Spinal cord (tissue), 10 donors: ENCODE measurements around the gene C17orf107. TPM values are rescaled to one million over a fixed set of nuclear protein-coding genes. Genes with fewer than 3 reads are reported as not detected.
"Not testable (repeated sequence)": the region's sequence is repeated elsewhere in the genome, so short reads cannot be mapped to it uniquely, and the experiment has no call there.

ENCODE experiments used
- DNase-seq, 6 donors: peaks; one replicate each; pipeline versions ENCODE4 v3.0.0 to v3.0.0-alpha.2; 2013 to 2015; ENCODE audit warnings: low spot score in 6 of 6, low read depth in 4 of 6
- H3K27ac ChIP-seq: one replicate; pipeline ENCODE4 v1.5.1; 2013; ENCODE audit warnings: low read depth, low read length, control low read depth
- H3K27me3 ChIP-seq: one replicate; pipeline ENCODE4 v1.6.1; 2013; ENCODE audit warnings: low read length; ENCODE audit not compliant: control insufficient read depth, insufficient read depth
- H3K36me3 ChIP-seq: one replicate; pipeline ENCODE4 v1.6.1; 2013; ENCODE audit warnings: low read length; ENCODE audit not compliant: control insufficient read depth, insufficient read depth
- H3K4me1 ChIP-seq: one replicate; pipeline ENCODE4 v1.6.1; 2013; ENCODE audit warnings: low read length; ENCODE audit not compliant: control insufficient read depth, insufficient read depth
- H3K4me3 ChIP-seq: one replicate; pipeline ENCODE4 v1.5.1; 2013; ENCODE audit warnings: low read depth, low read length, control low read depth
- H3K9me3 ChIP-seq: one replicate; pipeline ENCODE4 v1.6.1; 2013; ENCODE audit warnings: low read length; ENCODE audit not compliant: control insufficient read depth, insufficient read depth
- WGBS: methylation state at CpG from one replicate; pipeline ENCODE4 v1.1.5; 2013; ENCODE audit warnings: missing lambda C conversion rate; ENCODE audit not compliant: insufficient coverage; 5-methylcytosine and 5-hydroxymethylcytosine counted together
- polyA plus RNA-seq, 2 donors: library from polyadenylated mRNA; unstranded; fragments of 120-200 nt; gene quantifications; one replicate each; pipeline ENCODE4 v1.2.1, GENCODE V29; 2013; ENCODE audit not compliant: insufficient read length in 2 of 2
- total RNA-seq, 2 donors: library from RNA; depleted of rRNA in 1 of 2; stranded (reverse); fragments of 120-200 nt in 1 of 2; fragments of >200 nt in 1 of 2; gene quantifications; one replicate each; pipeline versions ENCODE4 v1.2.3 to v1.2.4, GENCODE V29; 2013 to 2014
- donor health status: healthy.

The C17orf107 gene
- total and polyA plus RNA-seq, 4 donors, result 1.9 to 4.7 (median 3.3) TPM

DNA sequence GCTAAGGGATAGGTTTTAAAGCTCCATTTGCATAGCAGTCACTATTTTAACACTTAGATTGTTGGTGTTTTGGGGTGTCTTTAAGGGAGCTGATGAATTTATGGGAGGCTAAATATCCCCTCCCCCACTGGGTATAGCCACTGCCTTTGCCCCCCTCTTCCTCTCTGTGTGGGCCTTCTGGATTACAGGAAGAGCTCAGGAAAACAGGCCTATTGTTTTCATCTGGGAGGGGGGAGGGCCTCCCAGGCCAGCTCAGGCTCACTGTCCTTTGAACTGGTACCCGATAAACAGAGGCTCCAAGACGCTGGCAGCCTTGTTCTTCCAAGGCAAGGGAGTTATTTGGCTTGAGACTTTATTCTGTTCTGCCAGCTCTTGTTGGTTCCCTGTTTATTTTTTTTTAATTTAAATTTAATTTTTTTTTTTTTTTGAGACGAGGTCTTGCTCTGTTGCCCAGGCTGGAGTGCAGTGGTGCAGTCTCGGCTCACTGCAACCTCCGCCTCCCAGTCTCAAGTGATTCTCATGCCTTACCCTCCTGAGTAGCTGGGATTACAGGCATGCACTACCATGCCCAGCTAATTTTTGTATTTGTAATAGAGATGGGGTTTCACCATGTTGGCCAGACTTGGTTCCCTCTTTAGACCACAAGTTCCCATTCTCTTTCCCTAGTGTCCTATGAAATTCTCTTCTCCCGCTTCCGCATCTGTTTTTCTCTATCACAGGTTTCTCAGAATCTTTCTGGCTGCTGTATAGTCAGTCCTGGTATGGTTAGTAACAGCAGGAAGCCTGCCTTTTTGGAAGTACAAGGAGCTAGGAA is 41.1 kb upstream of the C17orf107 start:
- WGBS, result 25% methylated on average over 2 of the region's 7 CpGs
- Histone ChIP-seq H3K27me3 (no peaks in the 10 kb centered on the region), H3K27ac (peak overlapping the region; percentile 79), H3K4me3 (no peak overlapping the region), H3K9me3 (no peaks in the 10 kb centered on the region), H3K4me1 (peaks cover 51% of the 10 kb centered on the region), H3K36me3 (peaks cover 32% of the 10 kb centered on the region)
- DNase-seq, result peak in 1 of 6 donors; percentile 59

DNA sequence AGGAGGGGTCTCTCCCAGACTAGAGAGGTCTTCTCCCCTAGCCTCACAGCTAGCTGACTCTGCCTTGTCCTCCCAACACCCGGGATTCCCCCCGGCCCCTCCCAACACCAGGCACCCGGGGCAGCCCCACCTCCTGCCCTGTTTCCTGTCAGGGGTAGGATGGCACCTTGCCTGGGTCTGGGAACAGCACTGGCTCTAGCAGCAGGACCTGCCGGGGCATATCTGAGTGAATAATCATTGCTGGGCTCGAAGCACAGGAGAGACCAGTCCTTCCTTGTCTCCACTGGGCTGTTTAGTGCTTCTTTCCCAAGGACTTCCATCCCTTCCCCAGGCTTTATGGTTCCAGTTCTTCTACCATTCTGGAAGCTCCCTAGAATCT is 40.5 kb upstream of the C17orf107 start:
- Histone ChIP-seq H3K9me3 (no peaks in the 10 kb centered on the region), H3K27ac (peak overlapping the region; percentile 79), H3K27me3 (no peaks in the 10 kb centered on the region), H3K4me1 (peaks cover 51% of the 10 kb centered on the region), H3K4me3 (no peak overlapping the region), H3K36me3 (peaks cover 32% of the 10 kb centered on the region)
- DNase-seq, result no peak
- 31% methylated on average over 5 of the region's 5 CpGs for WGBS

DNA sequence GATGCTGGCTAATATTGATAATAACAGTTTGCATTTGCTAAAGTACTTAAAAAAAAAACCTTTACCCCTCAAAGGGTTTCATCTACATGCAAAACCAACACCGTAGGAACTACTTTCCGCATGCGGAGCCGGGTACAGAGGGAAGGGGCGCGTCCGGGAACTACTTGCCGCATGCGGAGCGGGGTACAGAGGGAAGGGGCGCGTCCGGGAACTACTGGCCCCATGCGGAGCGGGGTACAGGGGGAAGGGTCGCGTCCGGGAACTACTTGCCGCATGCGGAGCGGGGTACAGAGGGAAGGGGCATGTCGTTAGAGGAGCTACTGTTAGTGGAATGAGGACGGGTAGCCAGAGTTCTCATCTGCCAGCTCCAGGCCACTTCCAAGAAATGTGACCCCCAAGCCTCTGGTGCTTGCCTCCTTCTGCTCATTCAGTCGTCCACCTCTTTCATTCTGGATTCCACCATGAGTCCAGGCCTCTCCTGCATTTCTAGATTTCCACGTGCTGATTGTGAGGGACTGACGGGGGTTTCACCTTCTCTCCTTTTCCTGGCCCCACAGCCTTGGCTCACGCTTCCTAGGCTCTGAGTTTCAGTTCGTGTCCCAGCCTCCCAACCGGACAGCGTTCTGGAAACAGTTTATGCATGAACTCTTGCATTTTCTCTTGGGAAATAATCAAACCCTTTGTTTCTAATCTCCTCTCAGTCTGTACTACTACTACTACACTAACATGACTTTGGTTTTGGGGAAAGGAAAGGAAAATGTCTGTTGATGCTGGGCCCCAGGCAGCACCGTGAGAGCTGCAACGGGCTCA is 39.3 kb upstream of the C17orf107 start:
- no peak for DNase-seq
- Histone ChIP-seq H3K27me3 (no peaks in the 10 kb centered on the region), H3K27ac (peak overlapping the region; percentile 68), H3K4me3 (no peak overlapping the region), H3K9me3 (no peaks in the 10 kb centered on the region), H3K4me1 (peaks cover 47% of the 10 kb centered on the region), H3K36me3 (peaks cover 32% of the 10 kb centered on the region)
- 77% methylated on average over 29 of the region's 32 CpGs for WGBS

- 85% methylated on average over 9 of the region's 9 CpGs for WGBS
These were observed 38.7 kb upstream of the C17orf107 start for GRCh38 chr17:4860651-4861050.

GRCh38 chr17:4861052-4861451 is 38.3 kb upstream of the C17orf107 start:
- Histone ChIP-seq H3K36me3 (peaks cover 31% of the 10 kb centered on the region), H3K4me1 (peaks cover 46% of the 10 kb centered on the region), H3K27ac (no peak overlapping the region), H3K9me3 (no peaks in the 10 kb centered on the region), H3K4me3 (no peak overlapping the region), H3K27me3 (no peaks in the 10 kb centered on the region)
- no peak for DNase-seq
- WGBS, result 89% methylated on average over 15 of the region's 16 CpGs

More at GRCh38 chr17:4860651-4861050, 38.7 kb upstream of the C17orf107 start:
- H3K27ac ChIP-seq, result peak overlapping the region; percentile 68
- no peak for DNase-seq
- no peaks in the 10 kb centered on the region for H3K27me3 ChIP-seq
- H3K4me1 ChIP-seq, result peaks cover 47% of the 10 kb centered on the region
- no peak overlapping the region for H3K4me3 ChIP-seq
- no peaks in the 10 kb centered on the region for H3K9me3 ChIP-seq
- peaks cover 32% of the 10 kb centered on the region for H3K36me3 ChIP-seq

GRCh38 chr17:4862720-4863119 is 36.6 kb upstream of the C17orf107 start:
- no peak for DNase-seq
- 75% methylated on average over 1 of the region's 4 CpGs for WGBS
- no peak overlapping the region for H3K27ac ChIP-seq

GRCh38 chr17:4863321-4863720 is 36.0 kb upstream of the C17orf107 start:
- Histone ChIP-seq H3K27ac (no peak overlapping the region), H3K4me1 (peaks cover 26% of the 10 kb centered on the region), H3K36me3 (peaks cover 20% of the 10 kb centered on the region), H3K4me3 (no peak overlapping the region), H3K9me3 (no peaks in the 10 kb centered on the region), H3K27me3 (no peaks in the 10 kb centered on the region)
- DNase-seq, result no peak
- no CpG with 5 or more reads among the region's 1 CpG for WGBS

More at GRCh38 chr17:4862720-4863119, 36.6 kb upstream of the C17orf107 start:
- Histone ChIP-seq H3K4me1 (peaks cover 30% of the 10 kb centered on the region), H3K27me3 (no peaks in the 10 kb centered on the region), H3K9me3 (no peaks in the 10 kb centered on the region), H3K4me3 (no peak overlapping the region), H3K36me3 (peaks cover 20% of the 10 kb centered on the region)

DNA sequence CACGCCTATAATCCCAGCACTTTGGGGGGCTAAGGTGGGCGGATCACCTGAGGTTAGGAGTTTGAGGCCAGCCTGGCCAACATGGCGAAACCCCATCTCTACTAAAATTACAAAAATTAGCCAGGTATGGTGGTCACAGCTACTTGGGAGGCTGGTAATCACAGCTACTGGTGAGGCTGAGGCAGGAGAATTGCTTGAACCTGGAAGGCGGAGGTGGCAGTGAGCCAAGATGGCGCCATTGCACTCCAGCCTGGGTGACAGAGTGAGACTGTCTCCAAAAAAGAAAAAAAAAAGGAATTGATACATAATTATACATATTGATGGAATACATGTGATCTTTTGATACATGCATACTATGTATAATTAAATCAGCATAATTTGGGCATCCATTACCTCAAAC is 31.8 kb upstream of the C17orf107 start:
- 90% methylated on average over 2 of the region's 5 CpGs for WGBS
- not testable (repeated sequence) for H3K4me1 ChIP-seq, DNase-seq, H3K27me3 ChIP-seq, H3K27ac ChIP-seq, H3K36me3 ChIP-seq, H3K4me3 ChIP-seq, H3K9me3 ChIP-seq

DNA sequence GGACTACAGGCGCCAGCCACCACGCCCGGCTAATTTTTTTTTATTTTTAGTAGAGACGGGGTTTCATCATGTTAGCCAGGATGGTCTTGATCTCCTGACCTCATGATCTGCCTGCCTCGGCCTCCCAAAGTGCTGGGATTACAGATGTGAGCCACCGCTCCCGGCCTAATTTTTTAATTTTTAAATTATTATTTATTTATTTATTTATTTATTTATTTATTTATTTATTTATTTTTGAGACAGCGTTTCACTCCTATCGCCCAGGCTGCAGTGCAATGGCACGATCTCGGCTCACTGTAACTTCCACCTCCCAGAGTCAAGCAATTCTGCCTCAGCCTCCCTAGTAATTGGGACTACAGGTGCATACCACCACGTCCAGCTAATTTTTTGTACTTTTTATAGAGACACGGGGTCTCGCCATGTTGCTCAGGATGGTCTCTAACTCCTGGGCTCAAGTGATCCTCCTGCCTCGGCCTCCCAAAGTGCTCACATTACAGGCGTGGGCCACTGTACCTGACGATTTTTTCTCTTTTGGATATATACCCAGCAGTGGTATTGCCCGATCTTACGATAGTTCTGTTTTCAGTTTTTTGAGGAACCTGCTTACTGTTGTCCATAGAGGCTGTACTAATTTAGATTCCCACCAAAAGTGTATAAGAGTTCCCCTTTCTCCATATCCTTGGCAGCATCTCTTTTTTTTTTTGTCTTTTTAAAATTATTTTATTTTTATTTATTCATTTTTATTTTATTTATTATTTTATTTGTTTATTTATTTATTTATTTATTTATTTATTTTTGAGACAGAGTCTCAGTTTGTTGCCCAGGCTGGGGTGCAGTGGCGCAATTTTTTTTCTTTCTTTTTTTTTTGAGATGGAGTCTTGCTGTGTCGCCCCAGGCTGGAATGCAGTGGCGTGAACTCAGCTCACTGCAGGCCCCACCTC is 30.0 kb upstream of the C17orf107 start:
- WGBS, result 96% methylated on average over 15 of the region's 22 CpGs
- H3K27me3 ChIP-seq, H3K9me3 ChIP-seq, H3K4me3 ChIP-seq, H3K27ac ChIP-seq, DNase-seq, H3K4me1 ChIP-seq: not testable (repeated sequence)
- peaks cover 14% of the 10 kb centered on the region for H3K36me3 ChIP-seq
